Adipocyte (in vitro differentiated cells): ENCODE results near the gene RASGRF2.
A peak's percentile ranks its signal among the peaks of the same experiment; 100 is the strongest.

ENCODE experiments used
- DNase-seq: peaks from one replicate; pipeline ENCODE4 v3.0.0-alpha.2; 2015; ENCODE audit warnings: low read depth
- H3K27me3 ChIP-seq: replicated peaks from 2 replicates; pipeline ENCODE4 v1.7.0; 2013; ENCODE audit warnings: mild to moderate bottlenecking, low read length, moderate library complexity; ENCODE audit not compliant: control insufficient read depth, insufficient read depth
- H3K36me3 ChIP-seq: 2 replicates; pipeline ENCODE4 v1.7.0; 2013; ENCODE audit warnings: low read length, mild to moderate bottlenecking, moderate library complexity; ENCODE audit not compliant: control insufficient read depth, insufficient read depth, severe bottlenecking
- H3K4me1 ChIP-seq: 2 replicates; pipeline ENCODE4 v1.7.0; 2013; ENCODE audit warnings: mild to moderate bottlenecking, low read length, moderate library complexity; ENCODE audit not compliant: control insufficient read depth, insufficient read depth
- H3K4me3 ChIP-seq: 2 replicates; pipeline ENCODE4 v1.7.0; 2013; ENCODE audit warnings: mild to moderate bottlenecking, low read length, moderate library complexity
- H3K9ac ChIP-seq: 2 replicates; pipeline ENCODE4 v1.7.0; 2013; ENCODE audit warnings: mild to moderate bottlenecking, low read length, moderate library complexity
- H3K9me3 ChIP-seq: 2 replicates; pipeline ENCODE4 v1.7.0; 2013; ENCODE audit warnings: mild to moderate bottlenecking, low read length, moderate library complexity; ENCODE audit not compliant: control insufficient read depth

The RASGRF2 gene

GRCh38 chr5:80926979-80927656 lies 33.0 kb upstream of the RASGRF2 start:
- H3K36me3 ChIP-seq: no peaks in the 10 kb centered on the region
- no peak overlapping the region for H3K4me3 ChIP-seq
- peaks cover 2% of the 10 kb centered on the region for H3K4me1 ChIP-seq
- H3K9me3 ChIP-seq: no peaks in the 10 kb centered on the region
- H3K9ac ChIP-seq: no peak overlapping the region
- H3K27me3 ChIP-seq: no peaks in the 10 kb centered on the region
- no peak for DNase-seq

DNA sequence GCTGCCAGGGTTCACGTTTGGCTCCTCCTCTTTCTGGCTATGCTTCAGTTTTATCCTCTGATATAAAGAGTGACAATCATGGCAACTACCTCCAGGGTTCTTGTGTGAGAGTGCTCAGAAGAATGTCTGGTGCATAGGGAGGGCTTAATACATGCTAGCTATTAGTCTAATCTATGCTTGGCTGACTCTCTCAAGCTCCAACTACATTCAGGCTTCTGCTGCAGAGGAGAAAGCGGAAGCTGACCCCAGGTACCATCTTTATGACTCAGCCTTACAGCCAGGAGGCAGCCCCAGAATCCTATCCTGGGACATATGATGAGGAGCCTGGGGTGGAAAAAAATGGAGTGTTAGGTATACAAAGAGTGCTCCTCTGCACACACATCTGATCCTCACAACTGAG lies 32.1 kb upstream of the RASGRF2 start:
- no peak overlapping the region for H3K9ac ChIP-seq
- H3K4me1 ChIP-seq: peaks cover 2% of the 10 kb centered on the region
- H3K27me3 ChIP-seq: no peaks in the 10 kb centered on the region
- H3K36me3 ChIP-seq: no peaks in the 10 kb centered on the region
- H3K9me3 ChIP-seq: no peaks in the 10 kb centered on the region
- no peak for DNase-seq
- H3K4me3 ChIP-seq: no peak overlapping the region

DNA sequence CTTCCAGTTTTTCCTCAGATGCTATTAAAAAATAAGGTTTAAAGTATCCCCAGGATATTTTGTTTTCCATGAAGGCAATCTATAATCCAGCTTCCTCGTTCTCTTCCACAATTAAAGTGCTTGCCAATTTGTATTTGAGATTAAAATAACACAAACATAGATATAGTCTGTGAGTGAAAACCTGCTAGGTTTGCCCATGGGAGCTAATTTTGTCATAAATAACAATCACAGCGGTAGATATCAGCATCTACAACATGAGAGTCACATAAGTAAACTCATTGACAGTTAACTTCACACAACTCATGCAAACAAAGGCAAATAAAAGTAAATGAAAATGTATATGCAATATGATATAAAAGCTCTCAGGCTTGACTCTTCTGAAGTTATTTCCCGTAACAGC lies 29.2 kb upstream of the RASGRF2 start:
- Histone ChIP-seq H3K27me3 (no peaks in the 10 kb centered on the region), H3K9me3 (no peaks in the 10 kb centered on the region), H3K4me3 (no peak overlapping the region), H3K36me3 (no peaks in the 10 kb centered on the region), H3K4me1 (no peaks in the 10 kb centered on the region), H3K9ac (no peak overlapping the region)
- DNase-seq: no peak

GRCh38 chr5:80931411-80931810 lies 28.8 kb upstream of the RASGRF2 start:
- no peaks in the 10 kb centered on the region for H3K36me3 ChIP-seq
- no peaks in the 10 kb centered on the region for H3K9me3 ChIP-seq
- DNase-seq: no peak
- H3K9ac ChIP-seq: no peak overlapping the region
- no peaks in the 10 kb centered on the region for H3K4me1 ChIP-seq
- no peak overlapping the region for H3K4me3 ChIP-seq
- H3K27me3 ChIP-seq: no peaks in the 10 kb centered on the region

DNA sequence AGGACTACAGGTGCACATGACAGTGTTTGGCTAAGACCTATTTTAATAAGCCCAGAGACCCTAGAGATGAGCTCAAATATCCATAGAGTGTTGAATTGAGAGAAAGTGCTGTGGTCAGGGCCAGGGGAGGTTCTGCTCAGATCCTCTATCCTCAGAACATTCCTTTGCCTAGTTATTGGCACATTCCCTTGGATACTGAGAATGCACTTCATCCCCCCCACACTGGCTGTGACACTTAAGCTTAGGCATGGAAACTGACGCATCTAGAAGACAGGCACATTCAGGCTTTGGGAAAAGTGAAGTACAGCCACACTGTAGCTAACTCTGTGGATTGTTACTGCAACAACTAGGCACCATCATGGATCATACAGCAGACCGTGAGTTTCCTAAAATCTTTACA lies 27.1 kb upstream of the RASGRF2 start:
- DNase-seq: no peak
- H3K27me3 ChIP-seq: no peaks in the 10 kb centered on the region
- H3K36me3 ChIP-seq: no peaks in the 10 kb centered on the region
- H3K4me3 ChIP-seq: no peak overlapping the region
- H3K4me1 ChIP-seq: no peaks in the 10 kb centered on the region
- H3K9me3 ChIP-seq: no peaks in the 10 kb centered on the region
- H3K9ac ChIP-seq: no peak overlapping the region

DNA sequence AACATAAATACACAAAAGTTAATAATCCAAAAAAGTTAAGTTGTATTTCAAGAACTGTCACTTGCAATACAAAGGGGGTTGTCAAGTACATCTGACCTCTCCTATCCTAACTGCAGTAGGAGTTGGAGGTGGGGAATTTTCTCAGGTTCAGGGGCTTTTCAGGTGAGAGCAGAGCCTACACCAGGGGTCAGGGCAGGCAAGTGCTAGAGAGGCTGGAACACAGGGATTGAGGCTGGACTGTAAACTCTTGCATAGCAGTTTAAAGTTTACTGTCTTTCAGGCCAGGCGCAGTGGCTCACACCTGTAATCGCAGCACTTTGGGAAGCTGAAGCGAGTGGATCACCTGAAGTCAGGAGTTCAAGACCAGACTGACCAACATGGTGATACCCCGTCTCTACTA lies 25.4 kb upstream of the RASGRF2 start:
- Histone ChIP-seq H3K4me3 (no peak overlapping the region), H3K9me3 (no peaks in the 10 kb centered on the region), H3K36me3 (no peaks in the 10 kb centered on the region), H3K4me1 (no peaks in the 10 kb centered on the region), H3K27me3 (no peaks in the 10 kb centered on the region), H3K9ac (no peak overlapping the region)
- DNase-seq: no peak

- no peaks in the 10 kb centered on the region for H3K4me1 ChIP-seq
- H3K27me3 ChIP-seq: no peaks in the 10 kb centered on the region
- H3K9me3 ChIP-seq: no peaks in the 10 kb centered on the region
- no peaks in the 10 kb centered on the region for H3K36me3 ChIP-seq
- H3K9ac ChIP-seq: no peak overlapping the region
- no peak for DNase-seq
- H3K4me3 ChIP-seq: no peak overlapping the region
These were observed 24.3 kb upstream of the RASGRF2 start for GRCh38 chr5:80935811-80936385.

DNA sequence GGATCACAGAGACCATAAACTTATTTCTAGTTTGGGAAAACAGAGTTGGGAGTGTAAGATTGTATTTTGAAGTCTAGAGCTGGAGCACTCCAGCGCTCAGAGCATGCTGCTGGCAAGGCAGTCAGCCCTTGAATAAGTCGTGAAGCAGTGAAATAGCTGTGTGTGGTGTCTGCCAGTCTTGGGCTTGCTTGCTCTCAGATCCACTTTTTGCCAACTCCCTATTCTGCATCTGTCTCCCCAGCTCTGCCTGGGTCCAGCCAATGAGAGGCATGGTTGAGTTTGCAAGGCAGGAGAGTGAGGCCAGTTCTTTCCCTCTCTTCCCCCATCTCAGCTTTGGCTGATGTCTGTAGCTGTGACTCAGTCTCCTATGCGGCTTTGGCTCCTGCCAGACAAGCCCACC lies 23.3 kb upstream of the RASGRF2 start:
- Histone ChIP-seq H3K36me3 (no peaks in the 10 kb centered on the region), H3K27me3 (no peaks in the 10 kb centered on the region), H3K4me3 (no peak overlapping the region), H3K9ac (no peak overlapping the region), H3K9me3 (no peaks in the 10 kb centered on the region), H3K4me1 (no peaks in the 10 kb centered on the region)
- no peak for DNase-seq

- DNase-seq: peak; percentile 38
- Histone ChIP-seq H3K9ac (no peak overlapping the region), H3K4me3 (no peak overlapping the region), H3K36me3 (no peaks in the 10 kb centered on the region), H3K9me3 (no peaks in the 10 kb centered on the region), H3K27me3 (no peaks in the 10 kb centered on the region), H3K4me1 (no peaks in the 10 kb centered on the region)
These were observed 22.4 kb upstream of the RASGRF2 start for GRCh38 chr5:80937584-80938356.

- H3K4me1 ChIP-seq: no peaks in the 10 kb centered on the region
- H3K27me3 ChIP-seq: no peaks in the 10 kb centered on the region
- no peak for DNase-seq
- no peak overlapping the region for H3K4me3 ChIP-seq
- no peaks in the 10 kb centered on the region for H3K36me3 ChIP-seq
- no peak overlapping the region for H3K9ac ChIP-seq
- no peaks in the 10 kb centered on the region for H3K9me3 ChIP-seq
These were observed 18.7 kb upstream of the RASGRF2 start for GRCh38 chr5:80941496-80941895.

DNA sequence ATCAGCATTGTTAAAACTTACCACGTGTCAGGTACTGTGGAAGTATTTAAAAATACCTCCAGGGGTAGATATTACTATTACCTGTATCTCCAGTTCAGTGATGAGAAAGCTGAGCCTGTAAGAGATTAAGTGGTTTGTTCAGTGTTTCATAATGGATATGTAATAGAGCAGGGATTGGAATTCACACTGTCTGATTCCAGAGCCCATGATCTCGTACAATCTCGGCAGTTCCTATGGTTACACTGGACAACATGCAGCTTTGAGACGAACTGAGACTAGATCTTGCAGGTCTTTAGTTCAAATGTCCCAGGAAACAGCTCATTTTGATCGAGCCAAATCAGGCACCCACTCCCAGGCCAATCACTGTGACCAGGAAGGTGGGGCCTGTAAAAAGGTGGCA lies 8.8 kb upstream of the RASGRF2 start:
- peaks cover 24% of the 10 kb centered on the region for H3K27me3 ChIP-seq
- no peaks in the 10 kb centered on the region for H3K4me1 ChIP-seq
- H3K9ac ChIP-seq: no peak overlapping the region
- no peak overlapping the region for H3K4me3 ChIP-seq
- H3K36me3 ChIP-seq: no peaks in the 10 kb centered on the region
- DNase-seq: no peak
- no peaks in the 10 kb centered on the region for H3K9me3 ChIP-seq
